GM15510 (cell line): ENCODE measurements around the gene CRYGS.

Experiments used
- POLR2A ChIP-seq: IDR thresholded peaks from 3 replicates; pipeline ENCODE4 v1.6.1; 2011; ENCODE audit warnings: borderline replicate concordance; ENCODE audit not compliant: insufficient read length; ENCODE audit errors: extremely low read depth

CRYGS gene

DNA sequence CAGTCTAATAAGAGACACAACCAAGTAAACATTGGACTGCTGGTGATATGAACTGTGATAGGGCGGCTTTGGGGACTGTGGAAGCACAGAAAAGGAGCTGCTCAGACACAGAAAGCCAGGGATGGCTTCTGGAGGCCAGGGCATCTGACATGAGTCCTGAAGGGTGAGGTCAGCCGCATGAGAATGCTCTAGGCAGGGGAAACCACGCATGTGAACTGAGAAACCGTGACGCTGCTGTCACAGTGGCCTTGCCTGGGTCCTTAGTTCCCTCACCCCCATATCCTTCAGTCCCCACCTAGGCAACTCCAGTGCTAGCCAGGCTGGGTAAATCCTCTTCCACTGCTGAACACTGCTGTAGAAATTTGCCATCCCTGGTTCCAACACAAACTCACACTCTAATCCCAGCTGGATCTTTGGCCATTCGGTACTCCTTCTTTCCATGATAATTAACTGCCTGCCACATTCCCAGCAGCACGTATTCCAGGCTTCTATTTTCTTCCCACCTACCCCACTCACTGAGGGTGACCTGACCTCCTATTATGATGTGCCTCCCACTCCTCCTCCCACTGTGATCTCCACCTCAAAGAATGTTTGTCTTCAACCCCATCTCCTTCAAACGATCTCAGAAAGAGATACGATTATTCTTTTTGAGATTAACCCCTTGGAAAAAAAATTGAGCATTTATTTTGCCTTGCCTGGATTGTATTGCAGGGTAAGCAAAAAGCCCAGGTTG lies 31.4 kb downstream of the CRYGS start:
- no peak for TF ChIP-seq POLR2A

DNA sequence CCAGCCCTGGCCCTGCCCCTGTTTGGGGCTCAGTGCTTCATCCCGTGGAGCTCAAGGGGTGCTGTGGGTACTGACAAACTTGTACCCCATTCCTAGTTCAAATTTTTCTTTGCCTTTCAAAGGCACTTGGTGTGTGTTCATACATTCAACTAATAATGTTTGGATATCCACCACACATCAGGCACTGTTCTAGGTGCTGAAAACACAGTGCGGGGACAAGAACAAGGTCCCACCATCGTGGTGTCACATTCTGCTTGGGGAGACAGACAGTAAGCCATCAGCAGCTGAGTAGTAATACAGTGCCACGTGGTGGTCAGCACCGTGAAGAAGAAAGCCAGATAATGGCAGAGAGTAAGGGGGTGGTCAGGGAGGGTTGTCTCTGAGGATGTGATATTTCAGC lies 32.5 kb downstream of the CRYGS start:
- no peak for TF ChIP-seq POLR2A

DNA sequence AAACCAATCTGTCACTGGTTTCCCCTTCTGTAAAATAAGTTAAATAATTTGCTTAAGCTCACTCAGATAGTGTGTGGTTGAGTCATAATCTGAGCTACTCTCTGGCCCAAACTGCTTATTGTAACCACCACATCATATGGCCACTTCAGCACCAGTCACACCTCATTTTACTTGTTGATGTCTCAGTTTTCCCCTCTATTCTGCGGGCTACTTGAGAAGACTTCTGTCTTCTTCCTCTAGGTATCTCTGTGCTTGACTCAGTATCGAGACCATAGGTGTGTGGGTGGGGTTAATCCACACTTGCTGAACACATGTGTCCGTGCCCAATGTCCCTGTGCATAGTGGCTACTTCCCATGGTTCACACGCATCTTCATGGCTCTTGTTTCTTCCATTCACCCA lies 32.9 kb downstream of the CRYGS start:
- no peak for TF ChIP-seq POLR2A

DNA sequence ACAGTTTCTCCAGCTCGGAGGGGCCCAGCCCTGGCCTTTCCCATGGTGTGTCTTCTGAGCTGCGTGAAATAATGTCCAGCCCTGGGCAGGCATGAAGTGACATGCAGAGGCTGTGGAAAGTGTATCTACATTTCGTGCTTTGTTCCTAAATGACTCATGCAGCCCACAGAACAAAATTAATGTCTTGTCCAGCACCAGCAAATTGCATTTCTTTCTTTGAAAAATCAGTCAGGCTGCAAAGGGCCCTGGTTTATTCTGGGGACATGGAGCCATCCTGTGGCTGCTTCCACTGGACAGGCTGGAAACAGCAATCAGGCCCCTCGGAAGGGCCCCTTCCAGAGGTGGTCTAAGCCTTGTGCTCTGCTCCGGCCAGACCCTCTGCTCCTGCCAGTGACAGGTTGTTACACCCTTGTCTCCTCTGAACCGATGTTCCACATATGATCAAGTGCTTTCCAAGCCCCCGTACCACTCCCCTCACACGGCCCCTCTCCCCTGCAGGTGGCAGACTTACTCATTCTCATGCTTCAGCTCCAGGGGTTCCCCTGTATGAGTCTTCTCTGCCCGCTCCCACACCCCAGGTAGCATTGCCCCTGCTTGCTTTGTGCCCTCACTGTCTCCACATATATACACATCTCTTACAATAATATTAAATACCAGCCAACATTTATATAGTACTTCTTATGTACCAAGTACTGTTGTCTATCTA lies 33.7 kb downstream of the CRYGS start:
- TF ChIP-seq POLR2A = peak; percentile 12

DNA sequence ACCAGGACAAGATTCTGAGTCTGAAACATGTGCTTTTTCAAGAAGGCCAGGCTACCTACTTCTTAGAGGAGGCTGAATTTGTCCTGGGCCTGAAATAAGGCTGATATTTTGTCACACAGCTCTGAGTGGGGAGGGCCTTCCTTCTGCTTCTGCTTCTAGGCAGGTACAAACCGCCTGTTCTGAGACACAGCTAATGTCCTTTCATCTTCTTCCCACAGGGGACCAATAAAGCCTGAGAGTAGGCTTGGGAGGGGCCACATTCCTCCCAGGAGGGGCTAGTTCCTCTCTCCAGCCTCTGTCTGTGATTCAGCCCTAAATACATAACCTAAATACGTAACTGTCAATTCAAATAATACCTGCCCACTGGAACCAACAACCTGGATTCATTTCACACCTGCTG lies 34.8 kb downstream of the CRYGS start:
- TF ChIP-seq POLR2A = no peak

DNA sequence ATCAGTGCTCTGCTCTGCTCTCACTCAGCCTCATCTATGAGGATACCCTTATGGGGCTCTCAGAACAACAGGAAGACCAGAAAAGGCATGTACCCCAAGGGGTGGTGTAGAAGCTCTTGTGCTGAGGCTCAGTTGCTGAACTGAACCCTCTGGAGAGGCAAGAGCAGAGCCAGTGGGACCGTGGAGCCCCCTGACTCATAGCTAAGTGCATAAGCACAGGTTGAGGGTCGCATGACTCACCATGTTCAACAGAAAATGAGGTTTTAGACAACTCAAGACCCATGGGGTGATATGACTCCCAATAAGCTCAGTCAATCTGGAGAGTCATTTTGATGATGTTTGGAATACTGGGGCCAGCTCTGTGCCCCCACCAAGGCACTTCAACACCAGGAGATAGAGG lies 37.3 kb downstream of the CRYGS start:
- TF ChIP-seq POLR2A = no peak

DNA sequence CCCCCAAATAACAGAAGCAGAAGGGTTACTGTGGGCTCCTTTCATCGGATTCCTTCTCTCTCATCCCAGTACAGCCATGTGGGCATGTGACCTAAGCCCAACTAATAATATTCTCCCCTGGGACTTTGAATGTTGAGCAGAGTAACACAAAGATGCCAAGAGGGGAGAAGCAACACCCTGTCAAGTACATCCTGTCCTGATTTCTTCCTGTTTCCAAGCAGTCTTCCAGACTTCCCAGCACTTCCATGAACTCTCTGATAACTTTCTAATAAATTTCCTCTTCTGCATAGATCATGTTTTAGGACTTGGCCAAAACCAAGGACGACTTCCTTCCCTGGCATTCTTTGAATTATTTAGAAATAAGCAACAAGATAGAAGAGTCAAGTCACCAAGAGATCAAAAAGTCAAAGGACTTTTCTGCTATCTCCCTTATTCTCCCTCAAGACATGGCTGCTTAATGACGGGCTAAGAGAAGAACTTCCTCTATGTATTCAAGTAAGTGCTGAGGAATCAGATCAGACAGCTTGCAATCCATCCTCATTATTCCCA lies 37.9 kb downstream of the CRYGS start:
- TF ChIP-seq POLR2A = no peak

DNA sequence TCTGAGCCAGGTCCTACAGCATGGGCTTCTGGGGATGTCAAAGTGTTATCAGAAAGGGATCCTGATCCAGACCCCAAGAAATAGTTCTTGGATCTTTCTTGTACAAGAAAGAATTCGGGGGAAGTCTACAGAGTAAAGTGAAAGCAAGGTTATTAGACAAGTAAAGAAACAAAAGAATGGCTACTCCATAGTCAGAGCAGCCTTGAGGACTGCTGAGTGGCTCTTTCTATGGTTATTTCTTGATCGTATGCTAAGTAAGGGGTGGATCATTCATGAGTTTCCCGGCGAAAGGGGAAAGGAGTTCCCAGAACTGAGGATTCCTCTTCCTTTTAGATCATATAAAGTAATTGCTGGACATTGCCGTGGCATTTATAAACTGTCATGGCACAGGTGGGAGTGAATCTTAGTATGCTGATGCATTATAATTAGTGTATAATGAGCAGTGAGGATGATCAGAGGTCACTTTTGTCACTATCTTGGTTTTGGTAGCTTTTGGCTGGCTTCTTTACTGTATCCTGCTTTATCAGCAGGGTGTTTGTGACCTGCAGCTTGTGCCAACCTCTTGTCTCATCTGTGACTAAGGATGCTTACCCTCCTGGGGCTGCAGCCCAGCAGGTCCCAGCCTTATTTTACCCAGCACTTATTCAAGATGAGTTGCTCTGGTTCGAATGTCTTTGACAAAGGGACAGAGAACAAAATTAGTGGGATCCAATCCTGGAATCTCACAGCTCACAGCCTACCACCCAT lies 41.0 kb downstream of the CRYGS start:
- TF ChIP-seq POLR2A = no peak

DNA sequence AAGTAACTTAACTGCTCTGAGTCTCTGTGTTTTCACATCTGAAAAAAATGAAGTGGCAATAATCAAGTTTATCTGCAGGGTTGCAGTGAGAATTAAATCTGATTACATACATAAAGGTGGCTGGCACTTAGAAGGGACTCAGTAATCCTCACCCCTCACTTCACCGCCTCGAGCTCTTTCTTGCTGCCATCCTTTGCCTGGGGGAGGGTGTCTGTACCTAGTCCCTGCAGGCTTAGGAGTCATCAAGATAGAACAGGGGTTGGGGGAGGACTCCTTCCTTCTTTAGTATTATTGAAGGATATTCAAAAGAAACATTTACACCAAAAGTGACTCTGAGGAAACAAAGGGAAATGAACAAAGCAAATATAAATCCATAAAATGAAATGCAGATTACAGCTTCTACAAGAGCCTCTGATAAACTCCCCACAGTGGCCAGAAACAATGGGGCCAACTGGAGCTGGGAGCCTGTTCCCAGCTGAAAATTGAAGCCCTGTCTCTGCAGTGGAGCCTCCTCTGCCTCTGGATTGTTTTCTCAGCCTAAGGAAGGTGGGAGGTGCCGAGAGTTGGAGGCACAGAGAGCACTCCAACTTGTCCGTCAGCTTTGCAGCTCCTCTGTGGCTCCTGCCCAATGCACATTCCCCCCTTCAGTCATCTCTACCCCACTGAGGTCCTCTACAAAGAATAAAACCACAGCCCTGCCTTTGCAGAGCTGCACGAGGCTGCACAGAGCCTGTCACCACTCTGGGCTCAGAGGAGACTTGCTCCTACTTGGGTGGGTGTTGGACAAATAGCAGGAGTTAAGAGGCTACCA lies 41.8 kb downstream of the CRYGS start:
- no peak for TF ChIP-seq POLR2A

DNA sequence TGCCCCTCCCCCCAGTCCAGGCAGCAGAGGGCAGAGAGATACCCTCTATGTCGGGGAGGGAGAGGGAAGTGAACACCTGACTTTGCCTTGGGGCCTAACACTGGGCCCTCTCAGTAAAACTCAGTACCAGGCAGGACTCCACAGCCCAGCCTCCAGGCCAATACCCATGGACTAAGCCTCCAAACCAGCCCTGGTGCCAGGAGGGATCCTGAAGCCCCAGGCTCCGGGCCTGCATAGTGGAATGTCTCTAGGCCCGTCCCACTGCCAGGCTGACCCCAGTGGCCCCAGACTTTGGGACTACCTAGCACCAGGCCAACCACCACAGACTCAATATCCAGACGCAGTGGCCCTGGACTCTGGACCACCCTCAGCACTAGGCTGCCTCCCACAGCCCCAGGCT lies 46.6 kb downstream of the CRYGS start:
- TF ChIP-seq POLR2A = no peak

DNA sequence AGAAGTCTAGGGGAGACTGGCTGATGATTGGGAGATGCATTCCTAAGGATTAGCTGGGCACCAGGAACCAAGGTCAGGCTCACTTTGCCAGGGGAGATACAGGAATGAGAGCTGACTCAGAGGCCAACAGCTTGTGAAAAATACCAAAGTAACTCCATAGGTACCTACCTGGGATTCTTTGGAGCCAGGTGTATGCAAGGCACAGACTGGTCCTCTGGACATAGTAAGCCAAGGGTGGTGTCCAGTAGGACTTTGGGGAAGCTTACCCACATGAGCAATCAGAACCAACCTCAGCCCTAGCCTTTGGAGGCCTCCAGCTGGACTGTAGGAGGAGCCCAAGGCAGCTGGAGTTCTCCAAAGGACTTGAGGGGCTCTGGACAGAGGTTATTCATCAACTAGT lies 47.5 kb downstream of the CRYGS start:
- no peak for TF ChIP-seq POLR2A

DNA sequence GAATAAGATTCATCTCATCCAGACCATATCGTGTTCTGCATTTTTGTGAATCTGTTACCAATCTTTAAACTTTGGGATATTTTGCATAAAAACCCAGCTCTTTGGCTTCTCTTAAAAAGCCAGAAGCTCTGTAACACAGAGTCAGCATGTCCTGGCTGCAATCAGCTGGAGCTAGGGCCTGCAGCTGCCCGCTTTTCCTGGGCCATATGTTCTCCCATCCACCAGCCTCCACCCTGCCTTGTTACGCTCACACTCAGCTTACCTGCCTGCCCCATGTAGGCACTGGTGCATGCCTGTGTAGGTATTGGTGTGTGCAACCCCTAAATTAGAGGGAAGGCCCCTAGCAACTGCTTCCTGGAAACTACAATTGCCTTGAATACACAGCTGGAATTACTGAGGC lies 48.2 kb downstream of the CRYGS start:
- no peak for TF ChIP-seq POLR2A

DNA sequence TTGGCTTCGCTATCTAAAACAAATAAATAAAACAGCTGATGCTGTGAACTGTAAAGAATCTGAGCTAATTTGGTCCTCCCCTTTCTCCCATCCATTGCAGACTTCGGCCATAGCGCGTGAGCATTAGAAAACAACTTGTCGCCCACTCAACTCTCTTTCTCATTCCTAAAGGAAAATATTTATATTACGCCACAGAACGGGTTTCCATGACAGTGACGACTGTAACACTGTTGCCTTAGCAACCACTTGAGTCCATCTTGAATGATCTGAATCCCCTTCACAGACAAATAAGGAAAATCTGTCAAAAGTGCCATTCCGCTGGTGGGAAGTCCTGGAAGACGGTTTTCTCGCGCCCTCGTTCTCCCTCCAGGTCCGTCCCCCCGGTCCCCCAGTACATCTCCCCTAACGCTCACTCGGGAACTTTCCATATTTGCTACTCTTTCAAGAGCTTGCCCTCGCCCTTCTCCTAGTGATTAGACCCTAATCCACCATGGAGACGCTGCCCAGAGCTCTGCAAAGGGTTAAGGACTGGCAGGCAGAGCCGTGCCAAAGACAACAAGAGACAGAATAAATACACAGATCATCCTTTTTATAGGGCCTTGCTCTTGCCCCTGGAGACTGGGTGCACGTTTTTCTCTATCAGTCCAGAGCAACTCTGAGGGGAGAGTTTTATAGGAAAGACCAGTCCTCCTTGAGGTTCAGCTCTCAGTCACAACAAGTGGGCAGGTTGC lies 50.5 kb downstream of the CRYGS start:
- TF ChIP-seq POLR2A = no peak
